ENCODE data around the gene ST3GAL4. TPM values are rescaled to one million over a fixed set of nuclear protein-coding genes. Genes with fewer than 3 reads are reported as not detected.

Gene ST3GAL4
- polyA plus RNA-seq, 1 of the 3 experiments (the other 2 are of a cell fraction), result 32.0 TPM

- CTCF ChIA-PET, result interaction anchor here (5.9 kb wide), 1 partner anchor 14 kb away, joined by 44 read pairs; no protein-coding TSS in a partner anchor
- Histone ChIP-seq H3K9me2 (no peaks in the 10 kb centered on the region), H3K4me1 (ENCODE audit: control insufficient read depth in 1 of 2, insufficient read depth in 2 of 2, low read depth in 1 of 2, low read length in 1 of 2) (peaks cover 0 to 55% of the 10 kb centered on the region in 2 experiments; a peak in 1 of 4 replicates), H3K4me2 (no peak overlapping the region), H3K9me3 (no peaks in the 10 kb centered on the region), H3K27ac (ENCODE audit: low read depth in 2 of 2, low read length in 1 of 2) (peak overlapping the region in 1 of 2 experiments; percentile 23; a peak in 2 of 4 replicates), H2AFZ (ENCODE audit: low read depth) (no peak overlapping the region), H3K79me2 (ENCODE audit: insufficient read depth) (no peaks in the 10 kb centered on the region), H3K36me3 (replicated peaks in 1 of 2; ENCODE audit: control insufficient read depth in 1 of 2, insufficient read depth in 2 of 2, low read length in 1 of 2) (no peaks in the 10 kb centered on the region), H3K27me3 (ENCODE audit: insufficient read depth) (no peaks in the 10 kb centered on the region), H4K20me1 (ENCODE audit: insufficient read depth) (no peaks in the 10 kb centered on the region), H3K4me3 (ENCODE audit: low read depth in 2 of 2, low read length in 1 of 2) (no peak overlapping the region), H3F3A (replicated peaks; ENCODE audit: insufficient read depth) (peaks cover 12% of the 10 kb centered on the region), H3K9ac (no peak overlapping the region)
- WGBS (ENCODE audit: low lambda C conversion rate), result 92% methylated on average over 12 of the region's 15 CpGs
- no peak for DNase-seq
- no peak for TF ChIP-seq TAF1 (IDR thresholded peaks at IDR 0.05; ENCODE audit: borderline replicate concordance, low read depth, low read length)
- TF ChIP-seq TEAD4 (IDR thresholded peaks at IDR 0.05; ENCODE audit: borderline replicate concordance, insufficient read depth), result no peak
- no peak for TF ChIP-seq SMC3 (IDR thresholded peaks at IDR 0.05; ENCODE audit: low read depth, low read length)
- TF ChIP-seq RFX5 (IDR thresholded peaks at IDR 0.05; ENCODE audit: low read length), result no peak
- TF ChIP-seq NRF1 (IDR thresholded peaks at IDR 0.05; ENCODE audit: low read depth, low read length), result no peak
- no peak for TF ChIP-seq EZH2phosphoT487 (IDR thresholded peaks at IDR 0.05; ENCODE audit: borderline replicate concordance, low read depth)
- TF ChIP-seq JUND (IDR thresholded peaks at IDR 0.05), result no peak
- no peak for TF ChIP-seq USF2 (IDR thresholded peaks at IDR 0.05; ENCODE audit: borderline replicate concordance, low read depth, low read length)
- no peak for TF ChIP-seq CTCF (IDR thresholded peaks at IDR 0.05)
- TF ChIP-seq NFIC (IDR thresholded peaks at IDR 0.05; ENCODE audit: borderline replicate concordance), result no peak
- TF ChIP-seq FOXJ3 (CRISPR knock-in tag; IDR thresholded peaks at IDR 0.05), result no peak
- no peak for TF ChIP-seq CHD2 (IDR thresholded peaks at IDR 0.05; ENCODE audit: low read length, partially characterized antibody)
- TF ChIP-seq PBX3 (IDR thresholded peaks at IDR 0.05), result no peak
- POLR2A ChIA-PET, result no interaction called here
These were observed 100.6 kb downstream of the ST3GAL4 start for GRCh38 chr11:126456089-126456488.
